Lower lobe of right lung (tissue), 2 donors: ENCODE measurements around the gene IFT81. TPM values are rescaled to one million over a fixed set of nuclear protein-coding genes. Genes with fewer than 3 reads are reported as not detected.
"Not testable (repeated sequence)": the region's sequence is repeated elsewhere in the genome, so short reads cannot be mapped to it uniquely, and the experiment has no call there.

Experiments used
- ATAC-seq, 2 donors: fragments of 200-7000 bp; cut with Tn5 transposase; one replicate each; pipeline ENCODE4 v1.9.1; 2020 to 2022; ENCODE audit warnings: mild to moderate bottlenecking in 2 of 2, moderate library complexity in 2 of 2
- DNase-seq: peaks from one replicate; pipeline ENCODE4 v3.0.0-alpha.2; 2020
- H3K27ac ChIP-seq: fragments of 200-600 bp; one replicate; pipeline ENCODE4 v1.8.0; 2022
- H3K27me3 ChIP-seq: fragments of 200-600 bp; one replicate; pipeline ENCODE4 v1.8.0; 2022; ENCODE audit warnings: low read depth
- H3K36me3 ChIP-seq: fragments of 200-600 bp; one replicate; pipeline ENCODE4 v1.8.0; 2022; ENCODE audit warnings: mild to moderate bottlenecking
- H3K4me1 ChIP-seq: fragments of 200-600 bp; one replicate; pipeline ENCODE4 v1.8.0; 2022
- H3K4me3 ChIP-seq: fragments of 200-600 bp; one replicate; pipeline ENCODE4 v1.8.0; 2022; ENCODE audit warnings: mild to moderate bottlenecking
- H3K9me3 ChIP-seq: fragments of 200-600 bp; one replicate; pipeline ENCODE4 v1.8.0; 2022
- CTCF ChIP-seq: fragments of 200-600 bp; IDR thresholded peaks from one replicate; pipeline ENCODE4 v1.8.0; 2022; ENCODE audit warnings: antibody characterized with exemption, mild to moderate bottlenecking
- intact Hi-C: fragments of 100-400 bp; cut with DNase I; formaldehyde crosslinking; loops from one replicate; pipeline ENCODE4 v1.11.0; 2022
- total RNA-seq: library from RNA; stranded (reverse); fragmentation: NEBNext Ultra II Directional; extraction: Animal tissue kit (Norgen Biotek cat#: 25700); gene quantifications from one replicate; pipeline ENCODE4 v1.2.1, GENCODE V29; 2021
- donor health status: DM: no; HTN: yes; CAD: no; lungs with severe emphysema.

The IFT81 gene
- total RNA-seq, 1 donor from 2014 or later = 12.5 TPM

GRCh38 chr12:110254971-110255540 is 130.9 kb downstream of the IFT81 start:
- Histone ChIP-seq H3K27ac (no peak overlapping the region), H3K4me1 (peaks cover 4% of the 10 kb centered on the region), H3K9me3 (no peaks in the 10 kb centered on the region), H3K36me3 (no peaks in the 10 kb centered on the region), H3K4me3 (no peak overlapping the region), H3K27me3 (no peaks in the 10 kb centered on the region)
- no peak for TF ChIP-seq CTCF
- ATAC-seq (no peak), DNase-seq (no peak)
- intact Hi-C loops = no loop called here

- H3K4me3 ChIP-seq, H3K27ac ChIP-seq, intact Hi-C loops: not testable (repeated sequence)
These were observed 131.8 kb downstream of the IFT81 start for GRCh38 chr12:110255890-110256456.

GRCh38 chr12:110256780-110257431 is 132.7 kb downstream of the IFT81 start:
- Histone ChIP-seq H3K36me3 (no peaks in the 10 kb centered on the region), H3K4me3 (no peak overlapping the region), H3K27me3 (no peaks in the 10 kb centered on the region), H3K9me3 (no peaks in the 10 kb centered on the region), H3K4me1 (peaks cover 4% of the 10 kb centered on the region), H3K27ac (peak overlapping the region; percentile 66)
- no peak for TF ChIP-seq CTCF
- intact Hi-C loops = no loop called here
- DNase-seq = peak; percentile 61
- peak; percentile 83 to 90 for ATAC-seq

More at GRCh38 chr12:110255890-110256456, 131.8 kb downstream of the IFT81 start:
- H3K36me3 ChIP-seq, H3K9me3 ChIP-seq, DNase-seq, ATAC-seq, H3K27me3 ChIP-seq, H3K4me1 ChIP-seq: not testable (repeated sequence)

GRCh38 chr12:110258466-110258865 is 134.3 kb downstream of the IFT81 start:
- ATAC-seq (no peak), DNase-seq (no peak)
- Histone ChIP-seq H3K9me3 (no peaks in the 10 kb centered on the region), H3K27ac (no peak overlapping the region), H3K27me3 (no peaks in the 10 kb centered on the region), H3K4me1 (peaks cover 9% of the 10 kb centered on the region), H3K36me3 (no peaks in the 10 kb centered on the region), H3K4me3 (no peak overlapping the region)
- TF ChIP-seq CTCF = no peak
- intact Hi-C loops = no loop called here

- no peak overlapping the region for H3K4me3 ChIP-seq
- intact Hi-C loops = no loop called here
- no peaks in the 10 kb centered on the region for H3K36me3 ChIP-seq
- H3K27me3 ChIP-seq = no peaks in the 10 kb centered on the region
- ATAC-seq (peak; percentile 84 to 89), DNase-seq (peak; percentile 53)
- H3K27ac ChIP-seq = no peak overlapping the region
- TF ChIP-seq CTCF = no peak
- H3K9me3 ChIP-seq = no peaks in the 10 kb centered on the region
- H3K4me1 ChIP-seq = peaks cover 4% of the 10 kb centered on the region
These were observed 138.6 kb downstream of the IFT81 start for GRCh38 chr12:110262442-110263388.
